ENCODE measurements around the gene GJB3.

Gene GJB3

DNA sequence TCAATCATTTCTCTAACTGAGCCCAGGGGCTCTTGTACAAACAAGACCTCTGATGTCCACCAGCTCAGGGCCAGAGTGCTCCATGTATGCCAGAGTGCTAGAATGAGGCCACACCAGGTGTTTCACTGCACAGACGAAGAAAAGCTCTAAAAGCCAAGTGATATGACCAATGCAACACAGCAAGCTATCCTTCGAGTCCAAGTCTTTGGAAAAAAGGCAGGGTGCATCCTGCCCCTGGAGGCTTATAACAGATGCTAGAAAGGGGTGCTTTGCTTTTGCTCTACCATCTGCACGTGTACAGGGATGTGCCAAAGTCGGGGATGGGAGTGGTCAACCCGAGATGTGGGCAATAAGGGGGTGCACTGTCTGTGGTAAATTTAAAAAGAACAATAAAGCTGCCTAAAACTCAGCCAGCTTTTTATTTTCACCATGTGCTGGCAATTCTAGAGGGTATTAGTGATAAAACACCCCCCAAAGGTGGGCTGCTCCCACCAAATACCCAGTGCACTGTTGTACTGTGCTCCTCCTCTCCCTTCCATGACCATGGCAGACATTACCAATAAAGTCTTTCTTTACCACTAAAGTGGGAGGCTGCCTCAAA is 46.4 kb downstream of the GJB3 start:
- no peak for DNase-seq

DNA sequence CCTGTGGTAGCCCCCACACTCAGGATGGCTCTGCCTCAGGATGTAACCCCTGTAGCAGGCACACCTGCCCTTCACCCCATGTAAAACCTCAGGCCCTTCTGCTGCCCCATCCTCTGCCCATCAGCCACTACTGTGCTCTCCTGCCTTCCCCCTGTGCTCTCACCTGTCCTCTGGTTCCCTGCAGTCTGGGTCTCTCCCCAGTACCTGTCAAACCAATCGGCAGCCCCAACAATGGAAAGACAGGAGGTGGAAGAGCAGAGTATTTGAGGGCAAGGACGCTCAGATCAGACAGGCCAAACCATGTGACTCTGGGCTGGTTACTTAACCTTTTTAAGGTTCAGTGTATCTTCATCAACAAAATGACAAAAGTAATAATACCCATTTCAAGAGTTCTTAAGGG is 47.6 kb downstream of the GJB3 start:
- DNase-seq: no peak

DNA sequence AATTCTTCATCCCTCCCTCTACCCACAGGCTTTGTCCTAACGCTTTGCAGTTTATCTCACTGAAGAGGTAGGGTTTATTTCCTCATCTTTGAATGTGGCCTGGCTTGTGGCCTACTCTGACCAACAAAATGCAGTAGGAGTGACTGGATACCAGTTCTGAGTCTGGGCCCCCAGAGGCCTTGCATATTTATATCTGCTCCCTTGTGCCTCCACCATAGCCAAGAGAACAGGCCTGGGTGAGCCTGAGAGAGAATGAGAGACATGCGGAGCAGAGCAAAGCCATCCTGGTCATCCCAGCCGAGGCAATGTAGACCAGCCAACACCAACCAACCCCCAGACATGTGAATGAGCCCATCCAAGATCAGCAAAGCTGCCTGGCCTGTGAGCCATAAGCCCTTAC is 48.2 kb downstream of the GJB3 start:
- no peak for DNase-seq

DNA sequence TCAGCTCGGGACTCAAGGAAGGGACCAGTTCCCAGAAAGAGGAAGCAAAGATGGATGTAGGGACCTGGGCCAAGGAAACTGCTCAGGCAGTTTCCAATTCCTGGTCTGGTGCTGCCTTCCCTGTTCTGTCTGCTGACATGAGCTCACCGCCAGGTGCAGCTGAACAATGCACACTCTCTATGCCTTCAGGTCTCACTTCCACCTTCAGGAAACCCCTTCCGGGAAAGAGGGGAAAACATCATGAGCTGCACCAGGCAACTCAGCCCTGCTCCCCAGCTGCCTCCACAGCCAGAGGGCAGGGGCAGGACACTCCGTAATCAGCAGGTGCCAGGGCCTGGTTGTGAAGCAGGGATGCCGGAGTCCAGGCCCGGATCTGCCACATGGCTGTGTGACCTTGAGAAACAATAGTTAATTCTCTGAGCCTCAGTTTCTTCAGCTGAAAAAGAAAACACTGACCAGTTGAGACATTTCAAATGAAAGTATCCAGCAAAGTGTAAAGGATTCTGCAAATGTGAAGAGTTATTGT is 50.8 kb downstream of the GJB3 start:
- DNase-seq: no peak

DNA sequence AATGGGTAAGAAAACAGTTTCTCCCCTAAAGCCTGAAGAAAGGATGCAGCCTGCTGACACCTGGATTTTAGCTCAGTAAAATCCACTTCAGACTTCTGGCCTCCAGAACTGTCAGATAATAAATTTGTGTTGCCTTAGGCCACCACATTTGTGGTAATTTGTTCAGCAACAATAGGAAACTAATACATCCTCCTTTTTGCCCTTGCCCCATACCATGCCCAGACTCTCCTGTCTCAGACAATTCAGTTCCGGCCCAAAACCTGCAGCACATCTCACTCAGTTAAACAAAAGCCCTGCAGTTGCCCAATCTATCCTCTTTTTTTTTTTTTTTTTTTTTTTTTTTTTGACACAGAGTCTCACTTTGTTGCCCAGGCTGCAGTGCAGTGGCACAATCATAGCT is 52.7 kb downstream of the GJB3 start:
- no peak for DNase-seq
